Stimulated activated naive CD8-positive, alpha-beta T cell treated with anti-CD3 and anti-CD28 coated beads, Interleukin-15, Interleukin-2, amounts not matched to agents 100 U/mL and 50 U/mL, for 24 hours (primary cell): Measurements from ENCODE around the gene IFI27.
"Not testable (repeated sequence)": the region's sequence is repeated elsewhere in the genome, so short reads cannot be mapped to it uniquely, and the experiment has no call there.

ENCODE experiments used
- ATAC-seq: fragments of 150-1000 bp; cut with Tn5 transposase; one replicate; pipeline ENCODE4 v1.10.0; 2021
- DNase-seq: peaks from one replicate; pipeline ENCODE4 v3.0.0; 2021

IFI27 gene

DNA sequence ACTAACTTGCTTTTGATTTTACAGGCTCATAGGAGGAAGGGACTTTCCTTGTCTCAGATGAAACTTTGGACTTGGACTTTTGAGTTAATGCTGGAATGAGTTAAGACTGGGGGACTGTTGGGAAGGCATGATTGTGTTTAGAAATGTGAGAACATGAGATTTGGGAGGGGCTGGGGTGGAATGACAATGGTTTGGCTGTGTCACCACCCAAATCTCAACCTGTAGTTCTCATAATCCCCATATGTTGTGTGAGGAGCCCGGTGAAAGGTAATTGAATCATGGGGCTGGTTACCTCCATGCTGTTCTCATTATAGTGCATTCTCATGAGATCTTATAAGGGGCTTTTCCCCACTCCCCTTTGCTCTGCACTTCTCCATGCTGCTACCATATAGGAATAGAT lies 45.6 kb downstream of the IFI27 start:
- not testable (repeated sequence) for ATAC-seq, DNase-seq

GRCh38 chr14:94157197-94157596 lies 46.7 kb downstream of the IFI27 start:
- ATAC-seq: no peak
- DNase-seq: no peak

GRCh38 chr14:94158239-94158883 lies 47.8 kb downstream of the IFI27 start:
- DNase-seq (no peak), ATAC-seq (peak; percentile 71)

DNA sequence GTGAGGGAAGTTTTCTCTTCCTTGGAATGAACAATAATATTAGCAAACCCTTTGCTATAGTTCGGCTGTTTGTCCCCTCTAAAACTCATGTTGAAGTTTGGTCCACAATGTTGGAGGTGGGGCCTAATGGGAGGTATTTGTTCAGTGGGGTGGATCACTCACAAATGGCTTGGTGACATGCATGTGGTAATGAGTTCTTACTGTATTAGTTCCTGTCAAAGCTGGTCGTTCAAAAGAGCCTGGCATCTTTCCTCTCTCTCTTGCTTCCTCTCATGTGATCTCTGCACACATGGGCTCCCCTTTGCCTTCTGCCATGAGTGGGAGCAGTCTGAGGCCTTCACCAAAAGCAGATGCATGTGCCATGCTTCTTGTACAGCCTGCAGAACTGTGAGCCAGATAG lies 50.5 kb downstream of the IFI27 start:
- ATAC-seq (no peak), DNase-seq (no peak)

GRCh38 chr14:94161981-94162380 lies 51.4 kb downstream of the IFI27 start:
- no peak for ATAC-seq

GRCh38 chr14:94162466-94162865 lies 51.9 kb downstream of the IFI27 start:
- ATAC-seq (no peak), DNase-seq (no peak)

More at GRCh38 chr14:94161981-94162380, 51.4 kb downstream of the IFI27 start:
- no peak for DNase-seq

GRCh38 chr14:94163796-94164195 lies 53.3 kb downstream of the IFI27 start:
- ATAC-seq (no peak), DNase-seq (no peak)

DNA sequence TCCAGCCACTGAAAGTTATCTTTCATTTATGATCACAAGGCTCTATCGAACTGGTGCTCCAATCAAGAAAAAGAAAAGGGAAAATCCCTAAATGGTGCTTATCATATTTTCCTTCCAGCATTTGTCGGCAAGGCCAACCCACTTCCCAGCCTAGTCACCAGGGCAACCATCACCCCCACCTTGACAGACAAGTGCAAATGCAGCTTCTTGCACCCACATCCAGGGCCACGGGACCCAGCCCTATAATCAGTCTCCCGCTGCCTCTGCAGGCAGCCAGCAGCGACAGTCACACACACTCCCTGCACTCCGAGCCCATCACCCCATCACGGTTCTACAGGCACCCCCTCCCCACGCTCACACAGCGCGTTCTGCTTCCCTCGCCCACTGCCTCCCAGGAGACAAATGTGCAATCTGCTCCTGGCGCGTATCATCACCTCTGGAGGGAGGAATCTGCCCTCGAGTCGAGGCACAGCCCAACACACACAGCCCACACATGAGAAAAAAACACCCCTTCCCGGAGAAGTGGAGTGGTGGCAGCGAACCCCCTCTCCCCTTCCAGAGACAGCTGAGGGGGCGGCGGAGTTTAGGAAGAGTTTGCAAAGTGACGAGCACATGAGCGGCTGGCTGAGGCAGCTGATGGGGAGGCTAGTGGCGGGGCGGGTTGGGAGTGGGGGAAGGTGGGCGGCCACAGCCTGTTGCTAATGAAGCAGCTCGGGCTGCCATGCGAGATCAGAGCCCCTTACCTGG lies 54.3 kb downstream of the IFI27 start:
- ATAC-seq: peak; percentile 79
- DNase-seq: peak; percentile 54

GRCh38 chr14:94165744-94166143 lies 55.2 kb downstream of the IFI27 start:
- ATAC-seq (no peak), DNase-seq (no peak)
